Measurements from ENCODE around the gene USP4.
"Not testable (repeated sequence)": the region's sequence is repeated elsewhere in the genome, so short reads cannot be mapped to it uniquely, and the experiment has no call there.

USP4 gene

DNA sequence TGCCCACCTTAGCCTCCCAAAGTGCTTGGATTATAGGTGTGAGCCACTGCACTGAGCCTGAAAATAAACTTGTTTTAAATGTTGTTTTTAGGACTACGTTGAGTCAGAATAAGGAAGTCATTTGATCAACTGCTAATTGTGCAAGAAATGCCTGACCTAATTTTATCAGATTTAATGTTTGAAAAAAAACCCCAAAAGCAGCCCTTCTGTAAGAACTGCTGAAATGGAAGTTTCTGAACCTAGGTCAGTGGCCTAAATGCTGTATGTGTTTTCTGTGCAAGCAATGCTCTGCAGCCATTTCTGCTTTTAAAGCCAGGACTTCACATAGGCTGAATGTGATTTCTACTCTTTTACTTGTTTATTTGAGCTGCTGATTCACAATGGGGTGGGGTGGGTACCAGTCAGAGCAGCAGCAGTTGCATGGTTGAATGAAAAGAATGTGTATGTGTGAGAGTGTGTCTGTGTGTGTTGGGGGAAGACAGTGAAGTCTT is 11.7 kb upstream of the USP4 start:
- DNase-seq = peak; percentile 69

DNA sequence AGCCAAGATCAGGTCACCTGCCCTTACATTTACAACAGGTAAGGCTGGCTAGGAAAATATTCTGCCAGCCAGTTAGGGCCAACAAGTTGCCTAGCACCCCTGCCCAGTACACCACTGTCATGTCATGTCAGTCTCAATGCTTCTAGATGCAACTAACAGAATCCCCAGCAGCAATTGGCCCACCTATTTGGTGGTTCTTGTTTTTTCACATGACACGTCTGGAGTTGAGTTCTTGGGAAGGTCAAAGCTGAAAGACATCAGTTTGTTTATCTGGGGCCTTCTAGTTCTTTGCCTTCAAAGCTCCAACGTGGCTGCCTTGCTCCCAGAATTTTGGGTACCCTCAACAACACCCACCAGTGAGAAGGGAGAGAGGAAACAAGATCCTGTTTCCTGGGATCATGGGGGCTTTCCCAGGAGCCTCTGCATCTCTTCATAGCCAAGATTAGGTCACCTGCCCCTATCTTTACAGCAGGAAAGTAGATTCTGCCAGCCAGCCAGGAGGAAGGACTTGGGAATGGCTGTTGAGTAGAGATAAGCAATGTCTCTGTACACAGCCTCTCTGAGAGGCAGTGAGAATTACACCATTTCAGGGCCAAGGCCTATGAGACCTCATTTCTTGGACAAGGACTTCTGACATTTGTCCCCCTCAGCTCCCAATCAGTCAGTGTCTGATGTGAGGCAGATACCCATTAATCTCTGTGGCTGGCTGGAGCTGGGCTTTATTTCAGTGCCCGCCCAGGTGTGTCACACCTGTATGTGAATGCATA is 9.7 kb upstream of the USP4 start:
- no peak for DNase-seq

- not testable (repeated sequence) for DNase-seq
These were observed 8.5 kb upstream of the USP4 start for GRCh38 chr3:49348361-49348760.

DNA sequence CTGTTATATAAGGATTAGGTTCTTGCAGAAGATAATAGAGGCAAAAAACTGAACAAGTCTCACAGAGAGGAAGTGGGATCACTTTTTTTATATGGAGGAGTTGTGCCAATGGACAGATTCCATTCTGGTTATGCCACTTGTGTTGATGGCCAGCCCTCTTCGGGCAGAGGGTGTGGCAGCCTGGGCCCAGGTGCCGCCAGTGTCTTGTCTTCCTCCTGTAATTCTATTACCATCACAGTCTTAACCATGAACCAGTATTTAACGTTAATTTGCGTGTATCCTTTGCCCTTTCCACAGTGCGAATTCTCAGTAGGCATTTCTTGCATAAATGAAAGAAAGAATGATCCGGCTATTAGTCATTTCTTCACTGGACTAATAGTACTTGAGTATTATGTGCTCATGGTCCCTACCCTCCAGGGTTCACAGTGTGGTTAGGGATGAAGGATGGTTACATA is 7.0 kb upstream of the USP4 start:
- DNase-seq = no peak

DNA sequence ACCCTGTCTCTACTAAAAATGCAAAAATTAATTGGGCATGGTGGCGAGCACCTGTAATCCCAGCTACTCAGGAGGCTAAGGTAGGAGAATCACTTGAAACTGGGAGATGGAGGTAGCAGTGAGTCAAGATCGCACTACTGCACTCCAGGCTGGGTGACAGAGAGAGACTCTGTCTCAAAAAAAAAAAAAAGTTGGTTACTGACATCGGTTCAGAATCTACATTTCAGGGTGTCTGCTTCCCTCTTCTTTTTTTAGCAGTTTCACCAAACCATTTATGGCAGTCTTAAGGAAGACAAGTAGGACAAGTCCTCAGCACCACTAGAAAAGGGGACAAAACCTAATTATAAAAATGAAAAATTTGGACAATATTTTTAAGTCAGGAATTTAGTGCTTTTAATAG is 3.3 kb upstream of the USP4 start:
- DNase-seq = no peak

DNA sequence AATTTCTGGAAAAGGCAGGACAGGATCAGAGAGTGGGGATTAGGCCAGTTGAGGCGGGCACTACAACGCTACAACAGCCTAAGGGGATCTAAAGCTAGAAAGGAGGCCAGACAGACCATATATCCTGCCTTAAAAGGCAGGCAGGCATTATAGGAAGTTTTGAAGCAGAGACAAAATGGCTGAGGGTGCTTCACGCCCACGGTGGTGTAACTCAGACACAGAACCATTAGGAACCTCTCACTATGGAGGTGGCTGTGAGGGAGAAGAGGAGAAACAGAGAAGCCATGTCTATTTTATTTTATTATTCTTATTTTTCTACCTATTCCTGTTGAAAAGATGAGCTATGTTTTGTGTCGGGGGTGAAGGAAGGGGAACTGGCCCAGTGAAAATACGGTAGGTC is 2.1 kb upstream of the USP4 start:
- DNase-seq = no peak

DNA sequence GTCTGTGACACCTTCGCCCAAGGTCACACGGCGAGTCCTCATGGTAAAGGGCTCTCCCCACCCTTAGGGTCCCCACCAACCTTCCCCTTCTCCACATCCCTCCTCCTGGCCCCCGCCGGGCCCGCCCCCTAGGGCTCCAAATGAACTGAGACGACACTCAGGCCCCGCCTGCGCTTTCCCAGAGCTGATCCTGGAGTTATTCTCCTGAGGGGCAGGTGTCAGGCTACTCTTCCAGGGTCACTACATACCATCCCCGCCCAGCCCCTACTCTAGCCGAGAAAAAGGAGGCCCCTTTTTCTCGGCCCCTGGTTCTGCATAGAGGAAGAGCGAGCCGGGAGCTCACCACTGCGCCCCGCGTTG is 292 bp downstream of the USP4 start:
- no peak for DNase-seq

DNA sequence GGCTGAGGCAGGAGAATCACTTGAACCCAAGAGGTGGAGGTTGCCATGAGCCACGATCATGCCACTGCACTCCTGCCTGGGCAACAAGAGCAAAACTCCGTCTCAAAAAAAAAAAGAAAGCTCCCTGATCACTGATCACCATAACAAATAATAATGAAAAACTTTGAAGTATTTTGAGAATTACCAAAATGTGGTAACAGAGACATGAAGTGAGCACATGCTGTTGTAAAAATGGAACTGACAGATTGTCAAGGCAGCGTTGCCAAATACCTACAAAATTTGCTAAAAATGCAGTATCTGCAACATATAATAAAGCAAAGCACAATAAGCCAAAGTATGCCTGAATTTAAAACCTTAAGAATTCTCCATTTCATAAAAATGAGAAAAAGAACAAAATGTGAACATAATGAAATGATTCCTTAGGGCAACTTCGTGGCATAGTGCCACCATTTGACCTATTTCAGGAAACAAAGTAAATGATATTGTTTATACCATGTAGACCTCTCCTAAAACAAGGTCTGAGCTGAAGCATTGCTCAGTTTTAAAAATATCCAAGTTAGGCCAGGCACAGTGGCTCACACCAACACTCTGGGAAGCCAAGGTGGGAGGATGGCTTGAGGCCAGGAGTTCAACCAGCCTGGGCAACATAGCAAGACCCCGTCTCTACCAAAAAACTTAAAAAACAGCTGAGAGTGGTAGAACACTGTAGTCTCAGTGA is 5.8 kb downstream of the USP4 start:
- no peak for DNase-seq

DNA sequence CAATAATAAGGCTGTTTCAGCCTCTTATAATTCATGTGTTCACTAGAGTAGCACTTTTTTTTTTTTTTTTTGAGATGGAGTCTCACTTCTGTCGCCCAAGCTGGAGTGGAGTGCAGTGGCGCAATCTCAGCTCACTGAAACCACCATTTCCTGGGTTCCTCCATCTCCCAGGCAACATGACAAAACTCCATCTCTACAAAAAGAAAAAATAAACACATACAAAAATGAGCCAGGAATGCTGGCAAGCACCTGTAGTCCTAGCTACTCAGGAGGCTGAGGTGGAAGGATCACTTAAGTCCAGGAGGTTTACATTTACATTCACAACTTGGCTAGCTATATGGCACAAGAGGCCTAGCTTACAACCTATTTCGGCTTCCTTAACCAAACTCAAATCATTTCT is 6.8 kb downstream of the USP4 start:
- DNase-seq = no peak

GRCh38 chr3:49329186-49329585 is 10.7 kb downstream of the USP4 start:
- DNase-seq = no peak

- not testable (repeated sequence) for DNase-seq
These were observed 11.5 kb downstream of the USP4 start for GRCh38 chr3:49328350-49328749.

DNA sequence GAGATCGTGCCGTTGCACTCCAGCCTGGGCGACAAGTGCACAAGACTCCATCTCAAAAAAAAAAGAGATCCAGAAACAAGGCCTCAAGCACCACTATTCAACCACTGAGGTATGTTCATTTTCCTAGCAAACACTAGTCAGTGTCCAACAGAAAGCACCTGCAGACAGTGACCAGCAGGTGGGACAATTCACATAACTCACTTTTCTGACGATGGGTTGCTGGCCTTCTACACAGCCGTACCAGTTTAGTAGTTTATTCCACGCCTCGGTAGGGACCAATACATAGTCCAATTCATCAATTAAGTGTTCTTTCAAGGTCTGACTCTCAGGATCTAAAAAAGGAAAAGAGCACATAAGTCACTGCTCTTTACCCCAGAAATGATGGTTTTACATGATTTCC is 12.4 kb downstream of the USP4 start:
- DNase-seq = no peak

- no peak for DNase-seq
These were observed 15.1 kb downstream of the USP4 start for GRCh38 chr3:49324768-49325167.

GRCh38 chr3:49316696-49317457 is 23.0 kb downstream of the USP4 start:
- DNase-seq = no peak

- DNase-seq = no peak
These were observed 25.8 kb downstream of the USP4 start for GRCh38 chr3:49313896-49314688.

GRCh38 chr3:49311283-49311682 is 28.6 kb downstream of the USP4 start:
- no peak for DNase-seq

DNA sequence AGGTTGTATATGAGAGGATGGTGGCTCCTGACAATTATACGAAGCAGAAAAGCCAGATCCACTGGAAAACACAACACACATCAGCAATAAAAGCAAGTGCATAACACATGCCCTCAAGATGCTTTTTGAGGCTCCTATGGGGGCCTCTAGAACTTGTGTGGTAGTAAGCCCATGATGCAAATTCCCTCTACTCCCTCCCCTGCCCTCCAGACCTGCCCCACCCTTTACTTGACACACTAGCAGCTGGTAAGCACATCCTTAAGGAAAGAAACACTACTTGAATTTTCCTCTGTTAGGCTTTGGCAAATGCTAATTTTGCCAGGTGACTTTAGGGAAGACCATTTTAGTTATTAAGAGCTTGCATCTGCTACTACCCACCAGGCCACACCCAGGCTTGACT is 29.2 kb downstream of the USP4 start:
- DNase-seq = no peak

- no peak for DNase-seq
These were observed 34.2 kb downstream of the USP4 start for GRCh38 chr3:49305608-49306007.

DNA sequence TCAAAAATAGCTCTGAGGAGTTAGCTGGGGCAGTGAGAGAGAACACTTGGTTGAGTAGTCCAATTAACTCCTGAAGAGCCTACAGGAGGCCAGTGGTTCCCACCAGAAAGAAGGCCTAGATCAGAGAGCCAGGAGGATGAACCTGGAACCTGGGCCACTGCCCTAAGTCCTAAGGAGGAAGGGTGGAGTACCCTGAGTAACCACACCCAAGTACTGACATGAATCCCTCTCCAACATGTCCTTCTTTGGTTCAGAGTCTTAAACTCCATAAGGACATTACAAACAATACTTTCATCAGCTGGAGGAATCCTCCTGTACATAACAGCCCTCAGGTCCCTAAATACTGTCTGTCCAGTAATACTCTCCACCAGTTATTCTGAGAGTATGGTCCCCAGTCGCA is 37.2 kb downstream of the USP4 start:
- DNase-seq = no peak

GRCh38 chr3:49300595-49300994 is 39.3 kb downstream of the USP4 start:
- no peak for DNase-seq

DNA sequence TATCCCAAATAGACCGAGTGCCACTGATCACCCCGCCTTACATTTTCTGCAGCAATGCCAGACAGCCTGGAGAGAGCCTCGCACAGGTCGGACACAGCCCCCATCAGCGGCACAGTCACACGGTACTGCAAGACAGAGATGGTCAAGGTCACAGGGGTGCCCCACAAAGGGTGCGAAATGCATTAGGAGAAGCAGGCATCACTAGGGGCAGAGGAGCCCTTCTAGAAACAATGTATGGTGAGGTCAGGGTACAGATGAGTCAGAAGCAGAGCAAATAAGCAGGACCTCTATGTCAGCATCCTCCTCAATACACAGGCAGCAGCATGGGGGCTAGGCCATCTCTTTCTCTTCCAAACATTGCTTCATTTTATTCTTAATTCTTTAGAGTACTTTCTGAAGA is 41.3 kb downstream of the USP4 start:
- no peak for DNase-seq

GRCh38 chr3:49296781-49297411 is 43.0 kb downstream of the USP4 start:
- peak; percentile 29 for DNase-seq
